DOHH2 (cell line): Measurements from ENCODE around the gene SEPTIN10.

Experiments used
- H3F3A ChIP-seq: fragments of 200-600 bp; sonication (generic), shearing (Covaris generic); 2 replicates; pipeline ENCODE4 v1.6.0; 2016; ENCODE audit warnings: antibody characterized with exemption, mild to moderate bottlenecking; ENCODE audit not compliant: control insufficient read depth, insufficient read depth
- H3K27ac ChIP-seq: fragments of 200-600 bp; sonication (generic); 2 replicates; pipeline ENCODE4 v1.5.1; 2014; ENCODE audit warnings: low read depth, mild to moderate bottlenecking, low read length, moderate library complexity
- H3K27me3 ChIP-seq: fragments of 200-600 bp; sonication (generic); 2 replicates; pipeline ENCODE4 v1.6.1; 2014; ENCODE audit warnings: mild to moderate bottlenecking, low read length, mixed read lengths; ENCODE audit not compliant: control insufficient read depth
- H3K36me3 ChIP-seq: fragments of 200-600 bp; sonication (generic); 2 replicates; pipeline ENCODE4 v1.6.1; 2014; ENCODE audit warnings: mild to moderate bottlenecking, low read length, moderate library complexity, mixed read lengths; ENCODE audit not compliant: control insufficient read depth
- H3K4me1 ChIP-seq: fragments of 200-600 bp; sonication (generic); 2 replicates; pipeline ENCODE4 v1.6.1; 2014; ENCODE audit warnings: mild to moderate bottlenecking, low read length, mixed read lengths; ENCODE audit not compliant: control insufficient read depth
- H3K4me2 ChIP-seq: fragments of 200-600 bp; sonication (generic); 2 replicates; pipeline ENCODE4 v1.6.0; 2014; ENCODE audit warnings: mild to moderate bottlenecking, low read length, moderate library complexity
- H3K4me3 ChIP-seq: fragments of 200-600 bp; sonication (generic); 2 replicates; pipeline ENCODE4 v1.5.1; 2014; ENCODE audit warnings: mild to moderate bottlenecking, low read length, mixed read lengths
- H3K79me2 ChIP-seq: fragments of 200-600 bp; sonication (generic); 2 replicates; pipeline ENCODE4 v1.6.1; 2014; ENCODE audit warnings: mild to moderate bottlenecking, low read length, mixed read lengths; ENCODE audit not compliant: control insufficient read depth
- H3K9me2 ChIP-seq: fragments of 200-600 bp; sonication (generic); replicated peaks from 2 replicates; pipeline ENCODE4 v1.6.1; 2014; ENCODE audit warnings: mild to moderate bottlenecking, low read length, mixed read lengths; ENCODE audit not compliant: control insufficient read depth
- H3K9me3 ChIP-seq: fragments of 200-600 bp; sonication (generic); 2 replicates; pipeline ENCODE4 v1.6.1; 2014; ENCODE audit warnings: antibody characterized with exemption, low read length, mixed read lengths; ENCODE audit not compliant: control insufficient read depth, insufficient read depth
- H4K20me1 ChIP-seq: fragments of 200-600 bp; sonication (generic); 2 replicates; pipeline ENCODE4 v1.6.0; 2014; ENCODE audit warnings: low read depth, mild to moderate bottlenecking, antibody characterized with exemption, low read length, moderate library complexity; ENCODE audit not compliant: control insufficient read depth, insufficient read depth
- CTCF ChIP-seq: fragments of 200-600 bp; sonication (generic); IDR thresholded peaks from one replicate; pipeline ENCODE4 v1.5.1; 2014; ENCODE audit warnings: antibody characterized with exemption, mild to moderate bottlenecking, low read depth, low read length; ENCODE audit not compliant: poor library complexity, severe bottlenecking
- EZH2phosphoT487 ChIP-seq: fragments of 200-600 bp; sonication (generic); IDR thresholded peaks from 2 replicates; pipeline ENCODE4 v1.6.1; 2017; ENCODE audit warnings: borderline replicate concordance, mild to moderate bottlenecking, antibody characterized with exemption, low read length, moderate library complexity, mixed read lengths

The SEPTIN10 gene

GRCh38 chr2:109531896-109532727 lies 81.7 kb downstream of the SEPTIN10 start:
- Histone ChIP-seq H4K20me1 (no peaks in the 10 kb centered on the region), H3K36me3 (no peaks in the 10 kb centered on the region), H3K4me2 (no peak overlapping the region), H3K4me1 (no peaks in the 10 kb centered on the region), H3F3A (no peaks in the 10 kb centered on the region), H3K4me3 (no peak overlapping the region), H3K27me3 (no peaks in the 10 kb centered on the region), H3K9me2 (no peaks in the 10 kb centered on the region), H3K9me3 (no peaks in the 10 kb centered on the region), H3K27ac (no peak overlapping the region), H3K79me2 (no peaks in the 10 kb centered on the region)
- TF ChIP-seq EZH2phosphoT487: no peak
- TF ChIP-seq CTCF: no peak

- Histone ChIP-seq H3F3A (no peaks in the 10 kb centered on the region), H3K4me1 (no peaks in the 10 kb centered on the region), H4K20me1 (no peaks in the 10 kb centered on the region), H3K36me3 (no peaks in the 10 kb centered on the region), H3K9me2 (no peaks in the 10 kb centered on the region), H3K27me3 (no peaks in the 10 kb centered on the region), H3K4me2 (no peak overlapping the region), H3K4me3 (no peak overlapping the region), H3K27ac (no peak overlapping the region), H3K79me2 (no peaks in the 10 kb centered on the region), H3K9me3 (no peaks in the 10 kb centered on the region)
- TF ChIP-seq EZH2phosphoT487 (no peak), CTCF (no peak)
These were observed 82.5 kb downstream of the SEPTIN10 start for GRCh38 chr2:109531221-109531620.

- Histone ChIP-seq H3K4me2 (no peak overlapping the region), H3K4me1 (no peaks in the 10 kb centered on the region), H3K36me3 (no peaks in the 10 kb centered on the region), H4K20me1 (no peaks in the 10 kb centered on the region), H3K27ac (no peak overlapping the region), H3K4me3 (no peak overlapping the region), H3K27me3 (no peaks in the 10 kb centered on the region), H3K9me3 (no peaks in the 10 kb centered on the region), H3F3A (no peaks in the 10 kb centered on the region), H3K9me2 (no peaks in the 10 kb centered on the region), H3K79me2 (no peaks in the 10 kb centered on the region)
- TF ChIP-seq CTCF: no peak
- TF ChIP-seq EZH2phosphoT487: no peak
These were observed 83.1 kb downstream of the SEPTIN10 start for GRCh38 chr2:109530712-109531111.
